Superior temporal gyrus (tissue), 1 donor: Measurements from ENCODE around the gene PTPN13.
"Not testable (repeated sequence)": the region's sequence is repeated elsewhere in the genome, so short reads cannot be mapped to it uniquely, and the experiment has no call there.

Experiments
- DNase-seq: peaks from one replicate; pipeline ENCODE4 v3.0.0-alpha.2; 2016; ENCODE audit errors: extremely low spot score

Gene PTPN13

GRCh38 chr4:86640469-86640868 is 46.4 kb downstream of the PTPN13 start:
- peak; percentile 5 for DNase-seq

- DNase-seq = no peak
Measured at GRCh38 chr4:86641516-86642090, 47.5 kb downstream of the PTPN13 start.

GRCh38 chr4:86644892-86645291 is 50.8 kb downstream of the PTPN13 start:
- no peak for DNase-seq

- no peak for DNase-seq
Measured at GRCh38 chr4:86652332-86652932, 58.3 kb downstream of the PTPN13 start.

GRCh38 chr4:86653237-86653865 is 59.2 kb downstream of the PTPN13 start:
- DNase-seq = no peak

GRCh38 chr4:86656781-86657180 is 62.7 kb downstream of the PTPN13 start:
- DNase-seq = not testable (repeated sequence)

GRCh38 chr4:86657382-86657781 is 63.3 kb downstream of the PTPN13 start:
- no peak for DNase-seq

GRCh38 chr4:86657910-86658309 is 63.8 kb downstream of the PTPN13 start:
- DNase-seq = no peak

- DNase-seq = no peak
Measured at GRCh38 chr4:86660401-86660800, 66.3 kb downstream of the PTPN13 start.

- DNase-seq = no peak
Measured at GRCh38 chr4:86661006-86661405, 66.9 kb downstream of the PTPN13 start.

GRCh38 chr4:86661418-86661817 is 67.3 kb downstream of the PTPN13 start:
- DNase-seq = no peak

- DNase-seq = no peak
Measured at GRCh38 chr4:86664959-86665358, 70.8 kb downstream of the PTPN13 start.

GRCh38 chr4:86670298-86670697 is 76.2 kb downstream of the PTPN13 start:
- DNase-seq = no peak

GRCh38 chr4:86670756-86671155 is 76.6 kb downstream of the PTPN13 start:
- no peak for DNase-seq

GRCh38 chr4:86675548-86675947 is 81.4 kb downstream of the PTPN13 start:
- DNase-seq = no peak

- DNase-seq = no peak
Measured at GRCh38 chr4:86678796-86679195, 84.7 kb downstream of the PTPN13 start.

- DNase-seq = no peak
Measured at GRCh38 chr4:86679441-86679840, 85.3 kb downstream of the PTPN13 start.

GRCh38 chr4:86683167-86683566 is 89.1 kb downstream of the PTPN13 start:
- DNase-seq = no peak

- no peak for DNase-seq
Measured at GRCh38 chr4:86683983-86684382, 89.9 kb downstream of the PTPN13 start.

- no peak for DNase-seq
Measured at GRCh38 chr4:86685401-86685800, 91.3 kb downstream of the PTPN13 start.

- DNase-seq = no peak
Measured at GRCh38 chr4:86686741-86687140, 92.6 kb downstream of the PTPN13 start.

- DNase-seq = no peak
Measured at GRCh38 chr4:86688026-86688425, 93.9 kb downstream of the PTPN13 start.

- DNase-seq = no peak
Measured at GRCh38 chr4:86704601-86705000, 110.5 kb downstream of the PTPN13 start.
